Activated T-helper 17 cell treated with anti-CD3 and anti-CD28 coated beads, Interleukin-2, amount 50 U/mL, for 72 hours (primary cell): ENCODE measurements around the gene NME4. TPM values are rescaled to one million over a fixed set of nuclear protein-coding genes. Genes with fewer than 3 reads are reported as not detected.

Source experiments
- ATAC-seq: fragments of 150-1000 bp; cut with Tn5 transposase; replicated peaks from 2 replicates; pipeline ENCODE4 v1.10.0; 2021; ENCODE audit warnings: mild to moderate bottlenecking, moderate library complexity
- H3K27ac Mint-ChIP-seq: one replicate; pipeline ENCODE4 v1.8.0; 2022; ENCODE audit warnings: mixed read lengths
- H3K27me3 Mint-ChIP-seq: one replicate; pipeline ENCODE4 v1.8.0; 2022; ENCODE audit warnings: mixed read lengths
- H3K36me3 Mint-ChIP-seq: one replicate; pipeline ENCODE4 v1.8.0; 2022; ENCODE audit warnings: low read depth, mild to moderate bottlenecking, mixed read lengths
- H3K4me1 Mint-ChIP-seq: one replicate; pipeline ENCODE4 v1.8.0; 2022; ENCODE audit warnings: mixed read lengths
- H3K4me3 Mint-ChIP-seq: one replicate; pipeline ENCODE4 v1.8.0; 2022; ENCODE audit warnings: mild to moderate bottlenecking, mixed read lengths
- H3K9me3 Mint-ChIP-seq: one replicate; pipeline ENCODE4 v1.8.0; 2022; ENCODE audit warnings: mixed read lengths
- total RNA-seq, 2 donors: library from RNA; stranded (reverse); gene quantifications; one replicate each; pipeline ENCODE4 v1.2.3, GENCODE V29; 2022

Gene NME4
- total RNA-seq, 2 donors from 2014 or later = 21.8 to 41.9 TPM

- Mint-ChIP-seq H3K36me3 (no peaks in the 10 kb centered on the region), H3K27ac (peak overlapping the region; percentile 47), H3K27me3 (no peaks in the 10 kb centered on the region), H3K9me3 (no peaks in the 10 kb centered on the region), H3K4me3 (no peak overlapping the region), H3K4me1 (peaks cover 6% of the 10 kb centered on the region)
- peak; percentile 28 for ATAC-seq
Observed at GRCh38 chr16:392450-393030, 4.5 kb upstream of the NME4 start.

GRCh38 chr16:396199-396598, 800 bp upstream of the NME4 start:
- H3K27me3 Mint-ChIP-seq = no peaks in the 10 kb centered on the region
- H3K27ac Mint-ChIP-seq = no peak overlapping the region
- H3K4me1 Mint-ChIP-seq = peaks cover 10% of the 10 kb centered on the region
- H3K9me3 Mint-ChIP-seq = no peaks in the 10 kb centered on the region
- H3K36me3 Mint-ChIP-seq = no peaks in the 10 kb centered on the region
- H3K4me3 Mint-ChIP-seq = peak overlapping the region; percentile 75
- no peak for ATAC-seq

- no peak for ATAC-seq
- Mint-ChIP-seq H3K36me3 (no peaks in the 10 kb centered on the region), H3K27ac (peak overlapping the region; percentile 36), H3K9me3 (no peaks in the 10 kb centered on the region), H3K27me3 (no peaks in the 10 kb centered on the region), H3K4me3 (peak overlapping the region; percentile 75), H3K4me1 (peaks cover 10% of the 10 kb centered on the region)
Observed at GRCh38 chr16:396605-397004, 394 bp upstream of the NME4 start.

- Mint-ChIP-seq H3K4me1 (peaks cover 5% of the 10 kb centered on the region), H3K9me3 (no peaks in the 10 kb centered on the region), H3K36me3 (no peaks in the 10 kb centered on the region), H3K4me3 (peak overlapping the region; percentile 53), H3K27me3 (no peaks in the 10 kb centered on the region), H3K27ac (peak overlapping the region; percentile 28)
- ATAC-seq = no peak
Observed at GRCh38 chr16:397736-398332, 835 bp downstream of the NME4 start.

GRCh38 chr16:398561-399339, 1.8 kb downstream of the NME4 start:
- H3K4me1 Mint-ChIP-seq = peaks cover 5% of the 10 kb centered on the region
- H3K27me3 Mint-ChIP-seq = no peaks in the 10 kb centered on the region
- H3K36me3 Mint-ChIP-seq = no peaks in the 10 kb centered on the region
- no peaks in the 10 kb centered on the region for H3K9me3 Mint-ChIP-seq
- H3K4me3 Mint-ChIP-seq = peak overlapping the region; percentile 53
- no peak overlapping the region for H3K27ac Mint-ChIP-seq
- no peak for ATAC-seq

GRCh38 chr16:399340-400019, 2.5 kb downstream of the NME4 start:
- no peak overlapping the region for H3K27ac Mint-ChIP-seq

GRCh38 chr16:400061-400591, 3.1 kb downstream of the NME4 start:
- Mint-ChIP-seq H3K36me3 (no peaks in the 10 kb centered on the region), H3K9me3 (no peaks in the 10 kb centered on the region), H3K4me1 (peaks cover 5% of the 10 kb centered on the region), H3K27me3 (no peaks in the 10 kb centered on the region), H3K4me3 (peak overlapping the region; percentile 75), H3K27ac (peak overlapping the region; percentile 20)
- ATAC-seq = no peak

More at GRCh38 chr16:399340-400019, 2.5 kb downstream of the NME4 start:
- Mint-ChIP-seq H3K27me3 (no peaks in the 10 kb centered on the region), H3K36me3 (no peaks in the 10 kb centered on the region), H3K9me3 (no peaks in the 10 kb centered on the region), H3K4me3 (no peak overlapping the region), H3K4me1 (peaks cover 5% of the 10 kb centered on the region)
- no peak for ATAC-seq

GRCh38 chr16:401468-402348, 4.7 kb downstream of the NME4 start, which contains the start of gene DECR2:
Gene DECR2, plus strand, starts transcription at chr16:401885. Its CDS starts 79 bp downstream, at chr16:401964.
- Mint-ChIP-seq H3K9me3 (no peaks in the 10 kb centered on the region), H3K36me3 (no peaks in the 10 kb centered on the region), H3K27ac (peak within 1 kb of the TSS; percentile 20), H3K4me3 (peak within 1 kb of the TSS; percentile 75), H3K27me3 (no peaks in the 10 kb centered on the region), H3K4me1 (peaks cover 5% of the 10 kb centered on the region)
- peak; percentile 89 for ATAC-seq

GRCh38 chr16:404971-405486, 8.0 kb downstream of the NME4 start:
- Mint-ChIP-seq H3K4me3 (no peak overlapping the region), H3K27ac (no peak overlapping the region), H3K27me3 (no peaks in the 10 kb centered on the region), H3K4me1 (peaks cover 5% of the 10 kb centered on the region), H3K9me3 (no peaks in the 10 kb centered on the region), H3K36me3 (no peaks in the 10 kb centered on the region)
- no peak for ATAC-seq

GRCh38 chr16:405548-406506, 8.8 kb downstream of the NME4 start:
- no peak overlapping the region for H3K27ac Mint-ChIP-seq
- H3K9me3 Mint-ChIP-seq = no peaks in the 10 kb centered on the region
- no peaks in the 10 kb centered on the region for H3K27me3 Mint-ChIP-seq
- ATAC-seq = no peak
- no peaks in the 10 kb centered on the region for H3K36me3 Mint-ChIP-seq
- no peak overlapping the region for H3K4me3 Mint-ChIP-seq
- no peaks in the 10 kb centered on the region for H3K4me1 Mint-ChIP-seq

GRCh38 chr16:407253-407652, 10.3 kb downstream of the NME4 start:
- Mint-ChIP-seq H3K27me3 (no peaks in the 10 kb centered on the region), H3K4me3 (no peak overlapping the region), H3K9me3 (no peaks in the 10 kb centered on the region), H3K36me3 (no peaks in the 10 kb centered on the region), H3K4me1 (no peaks in the 10 kb centered on the region), H3K27ac (no peak overlapping the region)
- no peak for ATAC-seq

- H3K4me3 Mint-ChIP-seq = no peak overlapping the region
- ATAC-seq = no peak
Observed at GRCh38 chr16:410516-411178, 13.6 kb downstream of the NME4 start.

More at GRCh38 chr16:410516-411178, 13.6 kb downstream of the NME4 start:
- Mint-ChIP-seq H3K4me1 (no peaks in the 10 kb centered on the region), H3K9me3 (no peaks in the 10 kb centered on the region), H3K27me3 (no peaks in the 10 kb centered on the region), H3K36me3 (no peaks in the 10 kb centered on the region), H3K27ac (no peak overlapping the region)
